Measurements from ENCODE around the gene SHC4. TPM values are rescaled to one million over a fixed set of nuclear protein-coding genes. Genes with fewer than 3 reads are reported as not detected.

SHC4 gene
- total and polyA plus RNA-seq, 2 of the 13 experiments (the other 11 are each of a cell fraction or from before 2014, with no cell fraction given) = 0.04 TPM; not detected in 1

DNA sequence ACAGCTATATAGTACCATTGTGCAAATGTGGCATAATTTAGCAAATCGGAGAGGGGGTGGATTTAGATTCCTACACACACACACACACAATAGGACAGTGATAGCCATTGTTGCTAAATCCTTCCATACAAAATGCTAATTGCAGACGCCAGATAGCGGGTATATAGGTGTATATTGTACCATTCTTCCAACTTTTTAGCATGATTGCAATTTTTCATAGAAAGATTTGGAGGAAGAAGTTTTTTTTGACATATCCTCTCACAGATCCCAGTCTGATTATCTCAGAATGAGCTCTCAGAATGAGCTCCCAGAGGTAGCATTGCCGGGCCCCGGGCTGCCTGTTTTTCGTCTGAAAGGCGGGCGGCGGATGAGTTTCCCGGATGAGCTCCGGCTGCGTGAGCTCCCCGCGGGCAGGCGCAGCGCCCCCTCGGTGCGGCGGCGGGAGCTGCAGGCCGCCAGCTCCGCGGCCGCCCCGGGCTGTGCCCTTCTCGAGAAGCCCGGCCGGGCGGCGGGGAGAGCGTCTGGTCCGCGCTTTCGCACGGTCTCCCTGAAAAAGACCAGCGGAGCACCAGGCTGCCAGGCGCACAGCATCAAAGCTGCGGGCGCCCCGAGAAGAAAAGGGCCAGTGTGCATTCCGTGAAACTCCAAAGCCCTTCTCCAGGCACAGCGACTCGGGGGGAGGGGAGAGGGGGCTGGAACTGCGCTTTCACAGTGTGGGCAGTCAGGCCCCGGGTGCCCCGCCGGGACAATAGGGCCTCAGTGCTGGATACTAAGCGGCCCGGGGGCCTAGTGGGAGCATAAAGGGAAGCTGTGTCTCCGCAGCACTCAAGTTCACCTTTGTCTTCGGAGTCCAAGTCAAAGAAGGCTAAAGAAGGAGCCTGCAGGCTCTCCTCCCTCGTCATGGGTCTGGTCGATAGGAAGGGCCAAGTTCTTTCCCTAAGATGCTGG lies 12.0 kb upstream of the SHC4 start (continued):
- TF ChIP-seq, protein P1, sequence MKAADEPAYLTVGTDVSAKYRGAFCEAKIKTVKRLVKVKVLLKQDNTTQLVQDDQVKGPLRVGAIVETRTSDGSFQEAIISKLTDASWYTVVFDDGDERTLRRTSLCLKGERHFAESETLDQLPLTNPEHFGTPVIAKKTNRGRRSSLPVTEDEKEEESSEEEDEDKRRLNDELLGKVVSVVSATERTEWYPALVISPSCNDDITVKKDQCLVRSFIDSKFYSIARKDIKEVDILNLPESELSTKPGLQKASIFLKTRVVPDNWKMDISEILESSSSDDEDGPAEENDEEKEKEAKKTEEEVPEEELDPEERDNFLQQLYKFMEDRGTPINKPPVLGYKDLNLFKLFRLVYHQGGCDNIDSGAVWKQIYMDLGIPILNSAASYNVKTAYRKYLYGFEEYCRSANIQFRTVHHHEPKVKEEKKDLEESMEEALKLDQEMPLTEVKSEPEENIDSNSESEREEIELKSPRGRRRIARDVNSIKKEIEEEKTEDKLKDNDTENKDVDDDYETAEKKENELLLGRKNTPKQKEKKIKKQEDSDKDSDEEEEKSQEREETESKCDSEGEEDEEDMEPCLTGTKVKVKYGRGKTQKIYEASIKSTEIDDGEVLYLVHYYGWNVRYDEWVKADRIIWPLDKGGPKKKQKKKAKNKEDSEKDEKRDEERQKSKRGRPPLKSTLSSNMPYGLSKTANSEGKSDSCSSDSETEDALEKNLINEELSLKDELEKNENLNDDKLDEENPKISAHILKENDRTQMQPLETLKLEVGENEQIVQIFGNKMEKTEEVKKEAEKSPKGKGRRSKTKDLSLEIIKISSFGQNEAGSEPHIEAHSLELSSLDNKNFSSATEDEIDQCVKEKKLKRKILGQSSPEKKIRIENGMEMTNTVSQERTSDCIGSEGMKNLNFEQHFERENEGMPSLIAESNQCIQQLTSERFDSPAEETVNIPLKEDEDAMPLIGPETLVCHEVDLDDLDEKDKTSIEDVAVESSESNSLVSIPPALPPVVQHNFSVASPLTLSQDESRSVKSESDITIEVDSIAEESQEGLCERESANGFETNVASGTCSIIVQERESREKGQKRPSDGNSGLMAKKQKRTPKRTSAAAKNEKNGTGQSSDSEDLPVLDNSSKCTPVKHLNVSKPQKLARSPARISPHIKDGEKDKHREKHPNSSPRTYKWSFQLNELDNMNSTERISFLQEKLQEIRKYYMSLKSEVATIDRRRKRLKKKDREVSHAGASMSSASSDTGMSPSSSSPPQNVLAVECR (CRISPR knock-in tag; IDR thresholded peaks at IDR 0.05; ENCODE audit: borderline replicate concordance) = peak; percentile 64; the same call in 1 of the 2 replicates
- TF ChIP-seq, protein P2, sequence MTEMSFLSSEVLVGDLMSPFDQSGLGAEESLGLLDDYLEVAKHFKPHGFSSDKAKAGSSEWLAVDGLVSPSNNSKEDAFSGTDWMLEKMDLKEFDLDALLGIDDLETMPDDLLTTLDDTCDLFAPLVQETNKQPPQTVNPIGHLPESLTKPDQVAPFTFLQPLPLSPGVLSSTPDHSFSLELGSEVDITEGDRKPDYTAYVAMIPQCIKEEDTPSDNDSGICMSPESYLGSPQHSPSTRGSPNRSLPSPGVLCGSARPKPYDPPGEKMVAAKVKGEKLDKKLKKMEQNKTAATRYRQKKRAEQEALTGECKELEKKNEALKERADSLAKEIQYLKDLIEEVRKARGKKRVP (CRISPR knock-in tag; IDR thresholded peaks at IDR 0.05) = 0 out of 4 replicates have a peak, but pooled peaks of 1 of the 2 experiments have one; percentile 12
- TF ChIP-seq YY1 (IDR thresholded peaks at IDR 0.05; ENCODE audit: insufficient read depth, insufficient replicate concordance, low read depth, low read length) (peak; percentile 50), KDM2A (CRISPR knock-in tag; IDR thresholded peaks at IDR 0.05; ENCODE audit: borderline replicate concordance, low read depth) (peak; percentile 25; the same call in 1 of the 2 replicates), SOX13 (IDR thresholded peaks at IDR 0.05) (no peak), SOX13 (CRISPR knock-in tag; conservative IDR thresholded peaks at IDR 0.05 in 1 of 2, IDR thresholded peaks at IDR 0.05 in 1 of 2) (0 out of 4 replicates have a peak, but pooled peaks of 1 of the 2 experiments have one; percentile 9), ZBTB38 (CRISPR knock-in tag; IDR thresholded peaks at IDR 0.05) (peak; percentile 53; the same call in 1 of the 2 replicates), HES4 (CRISPR knock-in tag; IDR thresholded peaks at IDR 0.05; ENCODE audit: borderline replicate concordance) (0 out of 2 replicates have a peak, but pooled peaks have one; percentile 57)
- TF ChIP-seq, protein P3, sequence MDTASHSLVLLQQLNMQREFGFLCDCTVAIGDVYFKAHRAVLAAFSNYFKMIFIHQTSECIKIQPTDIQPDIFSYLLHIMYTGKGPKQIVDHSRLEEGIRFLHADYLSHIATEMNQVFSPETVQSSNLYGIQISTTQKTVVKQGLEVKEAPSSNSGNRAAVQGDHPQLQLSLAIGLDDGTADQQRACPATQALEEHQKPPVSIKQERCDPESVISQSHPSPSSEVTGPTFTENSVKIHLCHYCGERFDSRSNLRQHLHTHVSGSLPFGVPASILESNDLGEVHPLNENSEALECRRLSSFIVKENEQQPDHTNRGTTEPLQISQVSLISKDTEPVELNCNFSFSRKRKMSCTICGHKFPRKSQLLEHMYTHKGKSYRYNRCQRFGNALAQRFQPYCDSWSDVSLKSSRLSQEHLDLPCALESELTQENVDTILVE (CRISPR knock-in tag; IDR thresholded peaks at IDR 0.05) = no peak
- TF ChIP-seq, protein P4, sequence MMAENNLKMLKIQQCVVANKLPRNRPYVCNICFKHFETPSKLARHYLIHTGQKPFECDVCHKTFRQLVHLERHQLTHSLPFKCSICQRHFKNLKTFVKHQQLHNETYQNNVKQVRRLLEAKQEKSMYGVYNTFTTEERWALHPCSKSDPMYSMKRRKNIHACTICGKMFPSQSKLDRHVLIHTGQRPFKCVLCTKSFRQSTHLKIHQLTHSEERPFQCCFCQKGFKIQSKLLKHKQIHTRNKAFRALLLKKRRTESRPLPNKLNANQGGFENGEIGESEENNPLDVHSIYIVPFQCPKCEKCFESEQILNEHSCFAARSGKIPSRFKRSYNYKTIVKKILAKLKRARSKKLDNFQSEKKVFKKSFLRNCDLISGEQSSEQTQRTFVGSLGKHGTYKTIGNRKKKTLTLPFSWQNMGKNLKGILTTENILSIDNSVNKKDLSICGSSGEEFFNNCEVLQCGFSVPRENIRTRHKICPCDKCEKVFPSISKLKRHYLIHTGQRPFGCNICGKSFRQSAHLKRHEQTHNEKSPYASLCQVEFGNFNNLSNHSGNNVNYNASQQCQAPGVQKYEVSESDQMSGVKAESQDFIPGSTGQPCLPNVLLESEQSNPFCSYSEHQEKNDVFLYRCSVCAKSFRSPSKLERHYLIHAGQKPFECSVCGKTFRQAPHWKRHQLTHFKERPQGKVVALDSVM (CRISPR knock-in tag; IDR thresholded peaks at IDR 0.05) = no peak
- TF ChIP-seq, protein P5, sequence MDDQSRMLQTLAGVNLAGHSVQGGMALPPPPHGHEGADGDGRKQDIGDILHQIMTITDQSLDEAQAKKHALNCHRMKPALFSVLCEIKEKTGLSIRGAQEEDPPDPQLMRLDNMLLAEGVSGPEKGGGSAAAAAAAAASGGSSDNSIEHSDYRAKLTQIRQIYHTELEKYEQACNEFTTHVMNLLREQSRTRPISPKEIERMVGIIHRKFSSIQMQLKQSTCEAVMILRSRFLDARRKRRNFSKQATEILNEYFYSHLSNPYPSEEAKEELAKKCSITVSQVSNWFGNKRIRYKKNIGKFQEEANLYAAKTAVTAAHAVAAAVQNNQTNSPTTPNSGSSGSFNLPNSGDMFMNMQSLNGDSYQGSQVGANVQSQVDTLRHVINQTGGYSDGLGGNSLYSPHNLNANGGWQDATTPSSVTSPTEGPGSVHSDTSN (CRISPR knock-in tag; IDR thresholded peaks at IDR 0.05; ENCODE audit: borderline replicate concordance) = no peak
- TF ChIP-seq, protein P6, sequence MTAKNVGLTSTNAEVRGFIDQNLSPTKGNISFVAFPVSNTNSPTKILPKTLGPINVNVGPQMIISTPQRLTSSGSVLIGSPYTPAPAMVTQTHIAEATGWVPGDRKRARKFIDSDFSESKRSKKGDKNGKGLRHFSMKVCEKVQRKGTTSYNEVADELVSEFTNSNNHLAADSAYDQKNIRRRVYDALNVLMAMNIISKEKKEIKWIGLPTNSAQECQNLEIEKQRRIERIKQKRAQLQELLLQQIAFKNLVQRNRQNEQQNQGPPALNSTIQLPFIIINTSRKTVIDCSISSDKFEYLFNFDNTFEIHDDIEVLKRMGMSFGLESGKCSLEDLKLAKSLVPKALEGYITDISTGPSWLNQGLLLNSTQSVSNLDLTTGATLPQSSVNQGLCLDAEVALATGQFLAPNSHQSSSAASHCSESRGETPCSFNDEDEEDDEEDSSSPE (CRISPR knock-in tag; IDR thresholded peaks at IDR 0.05) = peak; percentile 60
